NCI-H1694 treated with DMSO at 0.1 percent for 48 hours (cell line): ENCODE results near the gene WDR18.
A peak's percentile ranks its signal among the peaks of the same experiment; 100 is the strongest.

Experiments used
- DNase-seq: peaks from one replicate; lab custom pipeline; 2025; lab: John Stamatoyannopoulos, UW

Gene WDR18

DNA sequence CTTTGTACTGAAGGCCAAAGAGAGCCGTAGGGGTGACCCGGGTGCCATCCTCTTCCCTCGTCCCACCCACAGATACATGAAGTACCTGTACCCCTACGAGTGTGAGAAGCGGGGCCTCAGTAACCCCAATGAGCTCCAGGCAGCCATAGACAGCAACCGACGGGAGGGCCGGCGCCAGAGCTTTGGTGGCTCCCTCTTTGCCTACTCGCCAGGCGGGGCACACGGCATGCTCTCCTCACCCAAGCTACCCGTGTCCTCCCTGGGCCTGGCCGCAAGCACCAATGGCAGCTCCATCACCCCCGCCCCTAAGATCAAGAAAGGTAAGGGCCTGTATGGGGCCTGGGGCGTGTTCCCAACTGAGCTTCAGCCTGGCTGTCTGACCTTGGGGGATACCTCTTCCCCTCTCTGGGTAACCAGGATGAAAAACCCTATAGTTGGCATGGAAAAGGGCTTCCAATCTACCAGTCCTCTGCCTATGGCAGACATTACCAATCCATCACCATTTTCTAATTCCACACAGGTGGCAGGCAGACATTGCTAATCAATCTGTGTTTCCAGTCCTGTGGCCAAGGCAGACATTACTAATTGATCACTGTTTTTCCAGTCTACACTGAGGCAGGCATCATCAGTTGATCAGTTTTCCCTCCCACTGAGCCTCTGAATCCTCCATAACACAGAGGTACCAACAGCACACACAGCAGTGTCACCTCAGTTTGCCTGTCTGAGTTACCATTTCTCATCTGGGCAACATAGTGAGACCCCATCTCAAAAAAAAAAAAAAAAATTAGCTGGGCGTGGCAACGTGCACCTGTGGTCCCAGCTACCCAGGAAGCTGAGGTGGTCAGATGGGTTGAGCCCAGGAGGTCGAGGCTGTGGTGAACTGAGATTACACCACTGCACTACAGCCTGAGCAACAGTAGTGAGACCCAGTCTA, 19.1 kb upstream of the WDR18 start:
- DNase-seq = no peak

DNA sequence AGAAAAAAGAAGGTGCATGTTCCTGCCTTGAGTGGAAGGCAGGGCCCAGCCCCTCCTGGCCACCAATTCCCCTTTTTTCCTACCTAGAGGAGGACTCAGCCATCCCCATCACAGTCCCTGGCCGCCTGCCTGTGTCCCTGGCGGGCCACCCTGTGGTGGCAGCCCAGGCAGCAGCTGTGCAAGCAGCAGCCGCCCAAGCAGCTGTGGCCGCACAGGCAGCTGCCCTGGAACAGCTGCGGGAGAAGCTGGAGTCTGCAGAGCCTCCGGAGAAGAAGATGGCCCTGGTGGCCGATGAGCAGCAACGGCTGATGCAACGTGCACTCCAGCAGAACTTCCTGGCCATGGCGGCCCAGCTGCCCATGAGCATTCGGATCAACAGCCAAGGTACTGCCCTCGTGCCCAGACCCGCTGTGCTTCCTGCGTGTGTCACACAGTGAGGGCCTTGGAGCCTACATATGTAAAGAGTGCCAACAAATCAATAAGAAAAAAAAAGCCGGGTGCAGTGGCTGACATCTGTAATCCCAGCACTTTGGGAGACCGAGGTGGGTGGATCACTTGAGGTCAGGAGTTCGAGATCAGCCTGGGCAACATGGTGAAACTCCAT, 17.6 kb upstream of the WDR18 start:
- DNase-seq = no peak

DNA sequence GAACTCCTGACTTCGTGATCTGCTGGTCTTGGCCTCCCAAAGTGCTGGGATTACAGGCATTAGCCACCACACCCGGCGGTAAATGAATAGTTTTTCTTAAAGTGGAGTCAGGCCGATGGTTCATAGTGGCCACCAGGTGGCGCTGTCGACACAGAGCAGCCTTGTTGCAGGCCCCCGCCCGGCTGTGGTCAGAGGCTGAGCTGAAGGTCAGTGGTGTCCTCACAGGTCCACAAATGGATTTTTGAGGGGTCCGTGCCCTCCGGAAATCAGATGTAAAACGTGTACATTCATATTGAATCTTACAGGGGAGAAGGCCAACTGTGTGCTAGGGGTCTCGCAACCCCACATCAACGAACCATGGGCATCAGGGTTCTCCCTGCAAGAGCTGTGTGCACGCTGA, 13.4 kb upstream of the WDR18 start:
- DNase-seq = no peak

DNA sequence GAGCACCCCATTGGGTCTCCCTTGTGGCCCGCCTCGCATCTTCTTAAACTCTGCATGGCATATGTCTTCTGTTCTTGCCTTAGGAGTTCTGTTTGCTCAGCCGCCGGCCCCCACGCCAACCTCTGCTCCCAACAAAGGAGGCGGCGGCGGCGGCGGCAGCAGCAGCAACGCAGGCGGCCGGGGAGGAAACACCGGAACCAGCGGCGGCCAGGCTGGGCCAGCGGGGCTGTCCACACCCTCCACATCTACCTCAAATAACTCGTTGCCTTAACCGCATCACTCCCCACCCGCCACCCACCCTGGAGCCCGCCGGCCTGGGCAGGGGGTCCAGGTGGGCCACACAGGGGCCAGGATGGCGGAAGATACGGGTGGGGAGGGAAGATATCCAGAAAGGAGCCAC, 12.3 kb upstream of the WDR18 start:
- DNase-seq = no peak

DNA sequence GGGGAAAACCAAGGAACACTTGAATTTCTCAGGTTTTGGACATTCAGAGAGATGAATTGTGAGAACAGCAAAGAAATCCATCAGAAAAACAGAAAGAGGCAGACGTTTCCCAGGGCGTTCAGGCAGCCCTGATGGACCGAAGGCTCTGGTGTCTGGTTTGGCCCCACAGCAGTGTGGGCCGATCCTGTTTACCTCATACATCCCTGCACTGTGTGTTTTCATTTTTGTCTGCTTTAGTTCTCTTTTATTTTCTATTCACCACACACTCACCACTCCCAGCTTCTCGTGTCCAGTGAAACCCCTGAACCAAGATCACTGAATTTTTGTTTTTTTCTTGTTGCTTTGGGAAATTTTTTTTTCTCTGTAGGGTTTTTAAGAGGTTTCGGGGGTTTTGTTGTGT, 11.9 kb upstream of the WDR18 start:
- DNase-seq = no peak

DNA sequence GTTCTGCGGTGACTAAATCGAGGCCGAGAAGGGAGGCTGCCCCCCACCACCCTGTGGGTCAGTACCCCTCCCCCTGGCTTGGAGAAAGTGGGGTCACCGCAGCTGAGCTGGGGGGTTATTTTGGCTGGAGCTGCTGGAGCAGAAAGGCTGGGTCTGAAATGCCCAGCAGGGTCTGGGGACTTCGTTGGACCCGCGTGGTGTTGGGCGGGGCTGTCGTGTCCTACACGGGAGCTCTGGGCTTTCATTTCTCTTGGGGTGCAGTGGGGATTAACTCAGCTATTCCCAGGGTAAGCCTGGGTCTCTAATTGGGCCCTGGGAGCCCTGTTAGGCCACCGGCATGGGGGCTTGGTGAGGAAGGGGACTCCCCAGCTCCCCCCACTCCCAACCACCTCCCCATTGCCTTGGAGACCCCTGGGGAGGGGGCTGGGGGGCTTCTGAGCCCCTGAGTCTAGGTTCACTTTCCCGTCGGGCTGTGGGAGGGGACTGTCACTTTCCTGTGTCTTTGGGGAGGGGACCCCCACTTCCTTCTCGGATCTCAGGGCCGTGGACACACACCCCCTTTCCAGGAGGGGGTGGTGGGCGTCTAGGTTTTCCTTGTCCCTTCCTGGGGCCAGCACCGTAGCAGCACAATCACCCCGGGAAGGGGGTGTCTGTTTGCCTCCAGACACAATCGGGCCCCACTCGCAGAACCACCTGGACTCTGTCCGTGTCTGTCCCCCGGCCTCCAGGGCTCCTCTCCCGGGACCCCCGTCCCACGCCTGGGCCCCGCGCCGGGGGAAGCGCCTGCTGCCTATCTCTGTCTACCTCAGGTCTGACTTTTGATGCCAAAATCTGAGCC, 10.2 kb upstream of the WDR18 start:
- no peak for DNase-seq

DNA sequence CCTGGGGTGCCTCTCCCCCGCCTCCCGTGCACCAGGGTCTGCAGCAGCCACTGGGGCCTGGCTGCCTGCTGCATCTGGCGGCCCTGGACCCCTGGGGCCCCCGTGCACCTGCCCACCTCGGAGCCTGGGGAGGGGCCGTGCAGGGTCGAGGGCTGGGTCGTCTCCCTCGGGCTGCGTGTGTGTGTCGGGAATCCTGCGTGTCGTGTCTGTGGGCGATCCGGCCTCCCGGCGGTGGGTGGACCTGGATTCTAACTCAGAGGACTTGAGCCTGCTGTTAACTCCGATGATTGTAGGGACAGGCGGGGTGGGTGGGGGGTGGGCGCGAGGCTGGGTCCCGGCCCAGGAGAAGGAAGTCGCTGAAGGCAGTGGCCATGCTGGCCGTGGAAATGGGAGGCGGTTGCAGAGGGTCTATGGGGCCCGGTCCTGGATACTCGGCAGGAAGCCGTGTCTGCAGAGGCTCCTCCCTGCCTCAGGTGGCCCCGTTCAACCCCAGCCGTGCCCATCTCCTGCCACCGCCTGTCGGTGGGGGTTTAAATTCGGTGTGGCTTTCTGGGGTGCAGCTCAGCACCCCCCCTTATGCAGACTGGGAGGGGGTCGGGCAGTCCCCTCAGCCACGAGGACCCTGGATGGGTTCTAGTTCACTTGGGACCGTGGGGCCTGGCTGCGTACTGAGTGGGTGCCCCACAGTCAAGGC, 9.4 kb upstream of the WDR18 start:
- DNase-seq = no peak

DNA sequence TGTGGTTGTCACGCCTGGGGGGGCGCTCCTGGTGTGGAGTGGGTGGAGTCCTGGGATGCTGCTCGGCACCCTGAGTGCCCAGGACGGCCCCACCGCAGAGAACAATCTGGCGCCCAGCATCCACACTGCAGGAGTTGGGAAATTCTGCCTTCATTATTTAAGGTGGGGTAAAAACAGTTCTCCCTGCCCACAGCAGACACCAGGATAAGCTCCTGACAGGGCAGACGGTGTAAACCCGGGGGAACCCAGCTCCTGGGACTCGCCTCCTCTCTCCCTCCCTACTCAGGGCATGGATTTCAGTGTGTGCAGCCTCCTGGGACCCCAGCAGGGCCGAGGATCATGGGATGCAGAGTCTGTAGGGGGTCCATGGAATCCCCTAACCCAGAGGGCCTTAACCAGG, 7.7 kb upstream of the WDR18 start:
- DNase-seq = no peak

DNA sequence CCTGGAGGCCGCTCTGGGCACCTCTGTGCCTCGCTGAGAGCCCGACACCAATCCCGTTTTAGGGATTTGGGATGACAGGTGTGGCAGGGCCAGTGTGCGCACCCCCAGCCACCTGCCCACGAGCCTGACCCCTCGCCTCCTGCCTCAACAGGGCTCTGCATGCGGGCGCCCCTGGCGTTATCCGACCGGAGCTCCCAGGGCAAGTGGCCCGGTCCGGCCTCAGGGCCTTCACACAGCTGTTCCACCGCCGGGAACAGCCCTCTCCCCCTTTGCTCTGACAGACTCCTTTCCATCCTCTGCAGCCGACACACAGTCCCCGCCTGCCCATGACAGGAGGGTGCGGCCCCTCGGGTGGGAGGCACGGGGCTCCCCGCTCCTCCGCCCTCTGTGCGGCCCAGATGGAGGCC, 7.1 kb upstream of the WDR18 start:
- DNase-seq = no peak

DNA sequence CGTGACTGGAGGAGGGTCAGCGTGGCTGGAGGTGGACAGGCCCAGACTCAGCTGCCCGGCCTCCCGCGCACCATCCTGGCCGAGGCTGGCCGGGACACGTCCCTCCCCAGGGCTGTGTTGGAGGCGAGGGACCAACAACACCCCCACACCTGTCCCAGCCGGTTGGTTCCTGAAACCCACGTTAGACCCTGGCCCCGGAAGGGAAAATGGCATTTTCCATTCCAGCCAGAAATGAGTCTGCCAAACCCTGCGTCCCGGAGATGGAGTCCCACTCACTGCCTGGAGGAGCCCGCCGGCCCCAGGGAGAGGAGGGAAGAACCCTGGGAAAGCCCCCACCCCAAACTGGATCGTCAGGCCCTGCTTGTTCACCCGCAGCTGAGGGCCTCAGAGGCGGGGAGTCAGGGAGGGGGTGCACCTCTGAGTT, 4.8 kb upstream of the WDR18 start:
- DNase-seq = no peak

DNA sequence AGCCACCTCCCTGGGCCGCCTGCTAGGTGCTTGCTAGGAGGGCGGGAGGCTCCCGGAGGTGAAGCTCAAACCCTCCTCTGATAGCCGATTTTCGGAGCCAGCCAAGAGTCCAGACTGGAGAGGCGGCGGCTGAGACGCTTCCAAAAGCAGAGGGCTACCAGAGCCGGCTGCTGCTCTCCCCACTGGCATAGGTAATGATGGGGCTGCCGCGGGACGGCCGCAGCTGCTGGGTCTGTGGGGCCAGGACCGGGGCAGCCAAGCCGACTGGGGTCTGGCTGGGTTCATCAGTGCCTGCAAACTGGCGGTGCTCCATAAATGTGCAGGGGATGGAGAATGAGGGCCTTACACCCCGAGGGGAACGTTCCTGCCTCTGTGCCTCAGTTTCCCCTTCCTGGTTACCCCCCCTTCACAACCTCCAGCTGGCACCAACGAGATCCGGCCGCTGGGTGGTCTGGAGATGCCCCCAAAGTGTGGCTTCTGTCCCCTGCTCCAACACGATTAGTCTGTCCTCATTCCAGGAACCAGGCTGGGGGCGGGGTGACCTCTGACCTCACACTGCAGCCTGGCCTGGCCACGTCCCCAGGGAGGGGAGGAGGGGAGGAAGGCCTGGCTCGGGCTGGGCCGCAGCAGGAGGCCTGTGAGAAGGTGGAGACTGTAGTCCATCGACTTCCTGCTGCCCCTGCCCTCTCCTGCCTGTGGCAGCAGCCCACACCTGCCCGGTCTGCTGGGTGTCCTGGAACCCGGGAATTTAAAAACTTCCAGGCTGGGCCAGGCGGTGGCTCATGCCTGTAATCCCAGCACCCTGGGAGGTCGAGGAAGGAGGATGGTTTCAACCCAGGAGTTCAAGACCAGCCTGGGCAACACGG, 3.8 kb upstream of the WDR18 start:
- no peak for DNase-seq

DNA sequence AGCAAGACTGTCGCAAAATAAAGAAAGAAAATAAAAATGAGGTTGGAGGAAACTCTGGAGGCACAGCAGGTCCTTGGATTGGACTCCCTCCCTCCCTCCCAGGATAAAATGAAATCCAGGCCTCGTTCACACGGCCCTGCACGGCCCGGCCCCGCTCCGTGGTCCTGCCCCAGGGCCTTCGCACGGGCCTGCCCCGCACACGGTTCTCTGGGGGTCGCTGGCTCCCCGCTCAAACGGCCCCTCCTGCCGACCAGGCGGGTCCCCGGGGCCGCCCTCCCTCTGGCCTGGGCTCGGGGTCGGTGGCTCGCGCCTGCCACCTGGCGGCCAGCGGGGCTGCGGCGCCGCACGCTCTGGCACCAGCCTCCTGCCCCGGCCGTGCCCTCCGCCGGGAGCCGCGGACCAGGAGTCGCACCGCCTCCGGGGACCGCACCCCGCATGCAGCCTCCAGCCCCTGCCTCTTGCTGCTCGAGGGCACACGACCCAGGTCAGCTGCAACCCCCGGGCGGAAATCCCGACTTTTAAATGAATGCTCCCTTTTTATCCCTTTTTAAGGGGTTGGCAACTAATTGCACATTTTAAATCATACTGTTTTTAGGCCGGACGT, 1.5 kb upstream of the WDR18 start:
- peak; percentile 5 for DNase-seq

DNA sequence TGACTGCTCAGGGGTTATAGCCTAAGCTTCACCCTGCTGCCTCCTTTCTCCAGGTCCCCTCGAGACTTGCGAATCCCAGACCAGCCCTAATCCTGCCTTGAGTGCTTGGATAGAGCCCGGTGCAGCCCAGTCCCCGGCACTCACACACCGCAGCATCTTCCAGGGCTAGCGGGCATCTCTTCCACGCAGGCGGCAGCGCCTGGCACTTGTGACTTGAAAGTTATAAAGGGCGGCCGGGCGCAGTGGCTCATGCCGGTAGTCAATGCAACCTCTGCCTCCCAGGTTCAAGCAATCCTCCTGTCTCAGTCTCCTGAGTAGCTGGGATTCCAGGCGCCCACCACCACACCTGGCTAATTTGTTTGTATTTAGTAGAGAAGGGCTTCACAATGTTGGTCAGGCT, 1.9 kb downstream of the WDR18 start:
- no peak for DNase-seq

DNA sequence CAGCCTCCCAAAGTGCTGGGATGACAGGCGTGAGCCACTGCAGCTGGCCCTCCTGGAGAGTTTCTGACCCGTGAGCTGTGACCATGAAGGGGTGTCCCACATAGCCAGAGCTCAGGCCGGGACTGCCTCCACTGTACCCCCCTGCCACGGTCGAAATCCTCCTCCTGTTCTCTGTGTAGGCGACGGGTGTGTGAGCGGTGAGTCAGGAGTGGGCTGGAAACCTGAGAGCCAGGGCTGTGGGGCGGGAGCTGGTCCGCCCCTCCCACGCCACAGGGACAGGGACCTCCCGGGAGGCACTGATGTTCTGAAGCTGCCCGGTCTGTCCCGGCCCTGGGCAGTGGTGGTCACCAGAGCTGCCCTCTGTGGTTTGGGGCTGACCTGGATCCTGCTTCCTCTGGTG, 3.9 kb downstream of the WDR18 start:
- no peak for DNase-seq

DNA sequence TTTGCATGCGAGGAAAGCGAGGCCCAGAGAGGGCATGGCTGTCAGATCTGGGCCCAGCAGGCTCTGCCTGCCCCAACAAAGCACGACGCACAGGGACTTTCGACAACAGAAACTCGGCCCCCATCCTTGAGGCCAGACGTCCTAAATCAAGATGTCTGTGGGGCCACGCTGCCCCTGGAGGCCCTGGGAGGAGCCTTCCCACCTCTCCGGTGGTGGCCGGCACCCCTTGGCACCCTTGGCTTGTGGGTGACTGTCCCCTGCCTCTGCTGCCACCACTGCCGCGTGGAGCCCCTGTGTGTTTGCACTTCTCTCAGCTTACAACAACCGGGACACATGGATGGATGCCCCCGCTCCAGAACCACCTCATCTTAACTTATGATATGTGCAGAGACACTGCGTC, 4.4 kb downstream of the WDR18 start:
- DNase-seq = no peak

DNA sequence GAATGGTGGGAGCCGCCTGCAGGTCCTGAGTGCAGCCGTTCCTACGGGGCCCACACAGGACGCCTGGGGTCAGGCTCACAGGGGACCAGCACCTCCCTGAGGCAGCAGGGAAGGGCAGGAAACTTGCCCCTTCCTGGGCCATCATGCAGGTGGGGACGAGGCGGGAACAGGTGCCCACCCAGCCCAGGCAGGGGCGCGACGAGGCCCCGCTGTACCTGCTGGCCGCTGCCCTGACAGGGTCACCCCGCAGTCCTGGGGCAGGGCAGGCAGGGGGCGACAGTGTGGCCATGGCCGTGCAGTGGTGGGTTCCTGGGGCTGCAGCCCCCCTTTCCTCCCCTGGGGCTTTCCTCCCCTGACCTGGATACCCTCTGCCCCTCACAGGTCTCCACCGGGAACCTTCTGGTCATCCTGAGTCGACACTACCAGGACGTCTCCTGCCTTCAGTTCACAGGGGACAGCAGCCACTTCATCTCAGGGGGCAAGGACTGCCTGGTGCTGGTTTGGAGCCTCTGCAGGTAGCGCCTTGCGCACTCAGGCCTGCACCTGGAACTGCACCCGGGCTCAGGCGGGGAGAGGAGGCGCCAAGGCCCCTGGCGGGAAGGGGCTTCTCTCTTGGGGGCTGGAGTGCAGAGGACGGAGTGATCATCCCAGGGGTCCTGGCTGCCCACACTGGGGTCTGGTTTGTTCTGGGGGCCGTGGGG, 5.4 kb downstream of the WDR18 start:
- DNase-seq = no peak

DNA sequence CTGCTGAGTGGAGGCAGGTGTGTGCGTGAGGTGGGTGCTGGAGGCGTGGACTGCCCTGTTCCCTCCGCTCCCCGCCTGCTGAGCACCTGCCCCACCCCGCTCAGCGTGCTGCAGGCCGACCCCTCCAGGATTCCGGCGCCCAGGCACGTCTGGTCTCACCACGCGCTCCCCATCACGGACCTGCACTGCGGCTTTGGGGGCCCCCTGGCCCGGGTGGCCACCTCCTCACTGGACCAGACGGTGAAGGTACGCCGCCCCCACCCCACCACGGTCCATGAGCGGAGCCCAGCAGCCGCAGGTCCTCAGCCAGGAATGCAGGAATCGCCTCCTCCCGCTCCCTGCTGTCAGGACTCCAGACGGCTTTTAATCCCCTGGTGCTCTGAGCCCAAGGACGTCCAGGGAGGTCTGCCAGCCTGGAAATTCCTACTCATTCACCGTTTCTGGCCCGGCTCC, 6.0 kb downstream of the WDR18 start:
- no peak for DNase-seq

DNA sequence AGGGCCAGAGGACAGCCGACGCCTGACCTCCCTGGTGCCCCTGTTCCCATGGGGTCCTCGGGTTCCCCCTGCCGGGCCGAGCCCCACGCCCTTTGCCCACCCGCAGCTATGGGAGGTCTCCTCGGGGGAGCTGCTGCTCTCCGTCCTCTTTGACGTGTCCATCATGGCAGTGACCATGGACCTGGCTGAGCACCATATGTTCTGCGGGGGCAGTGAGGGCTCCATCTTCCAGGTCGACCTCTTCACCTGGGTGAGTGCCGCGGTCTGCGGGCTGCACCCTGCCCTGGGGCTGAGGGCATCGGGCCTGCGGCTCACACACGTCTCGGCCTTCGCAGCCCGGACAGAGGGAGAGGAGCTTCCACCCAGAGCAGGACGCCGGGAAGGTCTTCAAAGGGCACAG, 6.6 kb downstream of the WDR18 start:
- no peak for DNase-seq

DNA sequence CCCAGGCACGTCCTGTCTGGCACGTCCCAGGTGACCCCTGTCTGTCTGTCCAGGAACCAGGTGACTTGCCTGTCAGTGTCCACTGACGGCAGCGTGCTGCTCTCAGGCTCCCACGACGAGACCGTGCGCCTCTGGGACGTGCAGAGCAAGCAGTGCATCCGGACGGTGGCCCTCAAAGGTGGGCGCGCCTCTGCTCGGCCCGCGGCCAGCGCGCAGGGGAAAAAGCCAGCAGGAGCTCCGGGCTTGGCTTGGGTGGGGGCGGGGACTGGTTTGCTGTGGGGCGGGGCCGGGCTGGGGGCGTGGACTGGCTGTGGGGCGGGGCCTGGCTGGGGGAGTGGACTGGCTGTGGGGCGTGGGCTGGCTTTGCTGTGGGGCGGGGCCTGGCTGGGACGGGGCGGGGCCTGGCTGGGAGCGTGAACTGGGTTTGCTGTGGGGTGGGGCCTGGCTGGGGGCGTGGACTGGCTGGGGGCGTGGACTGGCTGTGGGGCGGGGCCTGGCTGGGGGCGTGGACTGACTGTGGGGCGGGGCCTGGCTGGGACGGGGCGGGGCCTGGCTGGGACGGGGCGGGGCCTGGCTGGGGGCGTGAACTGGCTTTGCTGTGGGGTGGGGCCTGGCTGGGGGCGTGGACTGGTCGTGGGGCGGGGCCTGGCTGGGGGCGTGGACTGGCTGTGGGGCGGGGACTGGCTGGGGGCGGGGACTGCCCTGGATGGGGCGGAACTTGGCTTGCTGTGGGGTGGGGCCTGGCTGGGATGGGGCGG, 7.2 kb downstream of the WDR18 start:
- DNase-seq = no peak
